ENCODE results near the gene STK17A.

DNA sequence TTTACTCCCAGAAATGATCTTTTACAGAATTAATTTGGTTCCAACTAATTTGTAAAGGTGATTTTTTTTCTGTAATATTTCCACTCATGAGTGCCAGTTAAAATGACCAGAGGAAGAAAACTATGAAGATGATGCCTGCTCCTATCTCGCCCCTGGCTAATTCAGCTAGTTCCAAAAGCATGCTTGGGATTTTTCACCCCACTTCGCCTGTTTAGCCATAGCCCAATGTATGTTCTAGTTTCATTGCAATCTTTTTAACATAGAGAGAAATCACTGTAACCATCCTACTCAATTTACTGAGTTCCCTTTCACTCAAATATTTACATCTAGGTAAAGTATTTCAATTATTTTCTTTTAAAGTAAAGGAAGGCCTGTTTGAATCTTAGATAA lies 23.0 kb upstream of the STK17A start:
- TF ChIP-seq POLR2AphosphoS5 (IDR thresholded peaks at IDR 0.05; ENCODE audit: low read depth, low read length) = no peak
- TF ChIP-seq, protein P1, sequence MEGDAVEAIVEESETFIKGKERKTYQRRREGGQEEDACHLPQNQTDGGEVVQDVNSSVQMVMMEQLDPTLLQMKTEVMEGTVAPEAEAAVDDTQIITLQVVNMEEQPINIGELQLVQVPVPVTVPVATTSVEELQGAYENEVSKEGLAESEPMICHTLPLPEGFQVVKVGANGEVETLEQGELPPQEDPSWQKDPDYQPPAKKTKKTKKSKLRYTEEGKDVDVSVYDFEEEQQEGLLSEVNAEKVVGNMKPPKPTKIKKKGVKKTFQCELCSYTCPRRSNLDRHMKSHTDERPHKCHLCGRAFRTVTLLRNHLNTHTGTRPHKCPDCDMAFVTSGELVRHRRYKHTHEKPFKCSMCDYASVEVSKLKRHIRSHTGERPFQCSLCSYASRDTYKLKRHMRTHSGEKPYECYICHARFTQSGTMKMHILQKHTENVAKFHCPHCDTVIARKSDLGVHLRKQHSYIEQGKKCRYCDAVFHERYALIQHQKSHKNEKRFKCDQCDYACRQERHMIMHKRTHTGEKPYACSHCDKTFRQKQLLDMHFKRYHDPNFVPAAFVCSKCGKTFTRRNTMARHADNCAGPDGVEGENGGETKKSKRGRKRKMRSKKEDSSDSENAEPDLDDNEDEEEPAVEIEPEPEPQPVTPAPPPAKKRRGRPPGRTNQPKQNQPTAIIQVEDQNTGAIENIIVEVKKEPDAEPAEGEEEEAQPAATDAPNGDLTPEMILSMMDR (IDR thresholded peaks at IDR 0.05) = no peak
